ENCODE results near the gene STK33.

The STK33 gene

GRCh38 chr11:8408151-8408941 lies 185.7 kb downstream of the STK33 start:
- ChIA-PET POLR2A (no interaction called here), CTCF (interaction anchor here (0.6 kb wide), 1 partner anchor 165 kb away, joined by 3 read pairs; no protein-coding TSS in a partner anchor)
- TF ChIP-seq ZNF473 (tag by site-specific recombination; IDR thresholded peaks at IDR 0.05) (no peak), ZNF677 (tag by site-specific recombination; IDR thresholded peaks at IDR 0.05) (no peak), ZNF558 (tag by site-specific recombination; IDR thresholded peaks at IDR 0.05) (no peak), SCRT2 (tag by site-specific recombination; IDR thresholded peaks at IDR 0.05) (no peak), ZNF830 (tag by site-specific recombination; IDR thresholded peaks at IDR 0.05; ENCODE audit: low read depth) (no peak), ZNF561 (tag by site-specific recombination; IDR thresholded peaks at IDR 0.05; ENCODE audit: borderline replicate concordance) (no peak)
- TF ChIP-seq, protein P1, sequence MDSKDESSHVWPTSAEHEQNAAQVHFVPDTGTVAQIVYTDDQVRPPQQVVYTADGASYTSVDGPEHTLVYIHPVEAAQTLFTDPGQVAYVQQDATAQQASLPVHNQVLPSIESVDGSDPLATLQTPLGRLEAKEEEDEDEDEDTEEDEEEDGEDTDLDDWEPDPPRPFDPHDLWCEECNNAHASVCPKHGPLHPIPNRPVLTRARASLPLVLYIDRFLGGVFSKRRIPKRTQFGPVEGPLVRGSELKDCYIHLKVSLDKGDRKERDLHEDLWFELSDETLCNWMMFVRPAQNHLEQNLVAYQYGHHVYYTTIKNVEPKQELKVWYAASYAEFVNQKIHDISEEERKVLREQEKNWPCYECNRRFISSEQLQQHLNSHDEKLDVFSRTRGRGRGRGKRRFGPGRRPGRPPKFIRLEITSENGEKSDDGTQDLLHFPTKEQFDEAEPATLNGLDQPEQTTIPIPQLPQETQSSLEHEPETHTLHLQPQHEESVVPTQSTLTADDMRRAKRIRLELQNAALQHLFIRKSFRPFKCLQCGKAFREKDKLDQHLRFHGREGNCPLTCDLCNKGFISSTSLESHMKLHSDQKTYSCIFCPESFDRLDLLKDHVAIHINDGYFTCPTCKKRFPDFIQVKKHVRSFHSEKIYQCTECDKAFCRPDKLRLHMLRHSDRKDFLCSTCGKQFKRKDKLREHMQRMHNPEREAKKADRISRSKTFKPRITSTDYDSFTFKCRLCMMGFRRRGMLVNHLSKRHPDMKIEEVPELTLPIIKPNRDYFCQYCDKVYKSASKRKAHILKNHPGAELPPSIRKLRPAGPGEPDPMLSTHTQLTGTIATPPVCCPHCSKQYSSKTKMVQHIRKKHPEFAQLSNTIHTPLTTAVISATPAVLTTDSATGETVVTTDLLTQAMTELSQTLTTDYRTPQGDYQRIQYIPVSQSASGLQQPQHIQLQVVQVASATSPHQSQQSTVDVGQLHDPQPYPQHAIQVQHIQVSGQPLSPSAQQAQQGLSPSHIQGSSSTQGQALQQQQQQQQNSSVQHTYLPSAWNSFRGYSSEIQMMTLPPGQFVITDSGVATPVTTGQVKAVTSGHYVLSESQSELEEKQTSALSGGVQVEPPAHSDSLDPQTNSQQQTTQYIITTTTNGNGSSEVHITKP (tag by site-specific recombination; IDR thresholded peaks at IDR 0.05): no peak
- TF ChIP-seq, protein P2, sequence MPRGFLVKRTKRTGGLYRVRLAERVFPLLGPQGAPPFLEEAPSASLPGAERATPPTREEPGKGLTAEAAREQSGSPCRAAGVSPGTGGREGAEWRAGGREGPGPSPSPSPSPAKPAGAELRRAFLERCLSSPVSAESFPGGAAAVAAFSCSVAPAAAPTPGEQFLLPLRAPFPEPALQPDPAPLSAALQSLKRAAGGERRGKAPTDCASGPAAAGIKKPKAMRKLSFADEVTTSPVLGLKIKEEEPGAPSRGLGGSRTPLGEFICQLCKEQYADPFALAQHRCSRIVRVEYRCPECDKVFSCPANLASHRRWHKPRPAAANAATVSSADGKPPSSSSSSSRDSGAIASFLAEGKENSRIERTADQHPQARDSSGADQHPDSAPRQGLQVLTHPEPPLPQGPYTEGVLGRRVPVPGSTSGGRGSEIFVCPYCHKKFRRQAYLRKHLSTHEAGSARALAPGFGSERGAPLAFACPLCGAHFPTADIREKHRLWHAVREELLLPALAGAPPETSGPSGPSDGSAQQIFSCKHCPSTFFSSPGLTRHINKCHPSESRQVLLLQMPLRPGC (tag by site-specific recombination; IDR thresholded peaks at IDR 0.05): no peak
- Histone ChIP-seq H3K4me3 (ENCODE audit: low read depth, low read length) (no peak overlapping the region), H3K36me3 (ENCODE audit: control insufficient read depth in 2 of 2, insufficient read depth in 1 of 2, low read length in 2 of 2) (peaks cover 0 to 11% of the 10 kb centered on the region in 2 experiments; a peak in 1 of 3 replicates), H3K27ac (ENCODE audit: extremely low read depth, low read depth, low read length) (no peak overlapping the region), H3K4me1 (ENCODE audit: control insufficient read depth, insufficient read depth, low read length) (no peaks in the 10 kb centered on the region), H3K9me3 (ENCODE audit: control insufficient read depth, insufficient read depth, low read depth, low read length) (no peaks in the 10 kb centered on the region)

DNA sequence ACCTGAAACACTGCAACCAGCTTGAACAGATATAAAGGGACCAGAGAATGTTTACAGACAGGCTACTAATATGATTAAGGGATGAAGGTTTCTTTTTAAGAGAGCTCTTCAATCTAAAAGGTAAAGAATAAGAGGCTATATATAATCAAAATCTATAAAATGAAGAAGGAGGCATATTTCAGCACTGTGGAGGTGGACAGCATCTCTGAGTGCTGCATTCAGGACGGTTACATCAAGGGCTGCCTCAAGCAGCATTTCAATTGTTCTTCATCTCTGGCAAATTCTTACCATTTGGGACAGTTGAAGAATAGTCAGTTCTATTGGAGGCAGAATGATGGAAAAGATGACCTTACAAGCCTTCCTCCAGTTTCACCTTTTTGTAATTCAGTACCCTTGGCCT lies 190.7 kb downstream of the STK33 start:
- Histone ChIP-seq H3K27ac (ENCODE audit: extremely low read depth, low read depth, low read length) (no peak overlapping the region), H3K4me1 (ENCODE audit: control insufficient read depth, insufficient read depth, low read length) (no peaks in the 10 kb centered on the region), H3K36me3 (ENCODE audit: control insufficient read depth in 2 of 2, insufficient read depth in 1 of 2, low read length in 2 of 2) (no peaks in the 10 kb centered on the region), H3K9me3 (ENCODE audit: control insufficient read depth, insufficient read depth, low read depth, low read length) (no peaks in the 10 kb centered on the region), H3K4me3 (ENCODE audit: low read depth, low read length) (no peak overlapping the region)
- ChIA-PET CTCF (interaction anchor here (1.2 kb wide), 1 partner anchor 149 kb away, joined by 3 read pairs; no protein-coding TSS in a partner anchor), POLR2A (no interaction called here)
- TF ChIP-seq ZNF426 (tag by site-specific recombination; IDR thresholded peaks at IDR 0.05) (no peak), PRDM1 (tag by site-specific recombination; IDR thresholded peaks at IDR 0.05) (no peak), ZNF19 (tag by site-specific recombination; IDR thresholded peaks at IDR 0.05; ENCODE audit: low read depth) (no peak), REST (tag by site-specific recombination; IDR thresholded peaks at IDR 0.05) (peak; percentile 88)

All from HEK293 (cell line).